HEK293T (cell line): ENCODE measurements around the gene KMT2E.

ENCODE experiments used
- ARNT ChIP-seq: fragments of 450-650 bp; IDR thresholded peaks from 2 replicates; pipeline ENCODE4 v1.6.1; 2017; ENCODE audit warnings: mild to moderate bottlenecking
- BHLHE40 ChIP-seq: fragments of 450-650 bp; IDR thresholded peaks from 2 replicates; pipeline ENCODE4 v1.6.1; 2016; ENCODE audit warnings: mild to moderate bottlenecking, moderate library complexity, borderline replicate concordance
- CTBP1 ChIP-seq: fragments of 450-650 bp; IDR thresholded peaks from 2 replicates; pipeline ENCODE4 v1.6.1; 2016; ENCODE audit warnings: borderline replicate concordance
- ELF4 ChIP-seq: fragments of 450-650 bp; IDR thresholded peaks from 2 replicates; pipeline ENCODE4 v1.6.1; 2017; ENCODE audit warnings: antibody characterized with exemption
- FOXA1 ChIP-seq: fragments of 450-650 bp; IDR thresholded peaks from 2 replicates; pipeline ENCODE4 v1.6.1; 2016; ENCODE audit warnings: mild to moderate bottlenecking
- FOXK2 ChIP-seq: fragments of 450-650 bp; IDR thresholded peaks from 2 replicates; pipeline ENCODE4 v1.6.1; 2016; ENCODE audit warnings: mild to moderate bottlenecking
- FOXM1 ChIP-seq: fragments of 450-650 bp; IDR thresholded peaks from 2 replicates; pipeline ENCODE4 v1.6.1; 2017; ENCODE audit warnings: mild to moderate bottlenecking, borderline replicate concordance
- HDGF ChIP-seq: fragments of 450-650 bp; IDR thresholded peaks from 2 replicates; pipeline ENCODE4 v1.6.1; 2017; ENCODE audit warnings: antibody characterized with exemption, borderline replicate concordance
- LEF1 ChIP-seq: fragments of 450-650 bp; IDR thresholded peaks from 2 replicates; pipeline ENCODE4 v1.6.1; 2017; ENCODE audit warnings: mild to moderate bottlenecking, borderline replicate concordance
- SP1 ChIP-seq: fragments of 450-650 bp; IDR thresholded peaks from 2 replicates; pipeline ENCODE4 v1.6.1; 2017
- TARDBP ChIP-seq: fragments of 450-650 bp; IDR thresholded peaks from 2 replicates; pipeline ENCODE4 v1.6.1; 2016
- ZNF384 ChIP-seq: fragments of 450-650 bp; IDR thresholded peaks from 2 replicates; pipeline ENCODE4 v1.6.1; 2016

GRCh38 chr7:104980440-104980839 lies 33.6 kb upstream of the KMT2E start:
- TF ChIP-seq SP1 (no peak), LEF1 (no peak), ARNT (no peak), FOXK2 (no peak), FOXM1 (no peak), BHLHE40 (no peak), FOXA1 (no peak), CTBP1 (no peak), TARDBP (no peak), HDGF (no peak), ZNF384 (no peak), ELF4 (no peak)
